Measurements from ENCODE around the gene KCNC3. TPM values are rescaled to one million over a fixed set of nuclear protein-coding genes. Genes with fewer than 3 reads are reported as not detected.

Gene KCNC3
- total RNA-seq, 1 donor from 2014 or later, result 12.8 TPM

DNA sequence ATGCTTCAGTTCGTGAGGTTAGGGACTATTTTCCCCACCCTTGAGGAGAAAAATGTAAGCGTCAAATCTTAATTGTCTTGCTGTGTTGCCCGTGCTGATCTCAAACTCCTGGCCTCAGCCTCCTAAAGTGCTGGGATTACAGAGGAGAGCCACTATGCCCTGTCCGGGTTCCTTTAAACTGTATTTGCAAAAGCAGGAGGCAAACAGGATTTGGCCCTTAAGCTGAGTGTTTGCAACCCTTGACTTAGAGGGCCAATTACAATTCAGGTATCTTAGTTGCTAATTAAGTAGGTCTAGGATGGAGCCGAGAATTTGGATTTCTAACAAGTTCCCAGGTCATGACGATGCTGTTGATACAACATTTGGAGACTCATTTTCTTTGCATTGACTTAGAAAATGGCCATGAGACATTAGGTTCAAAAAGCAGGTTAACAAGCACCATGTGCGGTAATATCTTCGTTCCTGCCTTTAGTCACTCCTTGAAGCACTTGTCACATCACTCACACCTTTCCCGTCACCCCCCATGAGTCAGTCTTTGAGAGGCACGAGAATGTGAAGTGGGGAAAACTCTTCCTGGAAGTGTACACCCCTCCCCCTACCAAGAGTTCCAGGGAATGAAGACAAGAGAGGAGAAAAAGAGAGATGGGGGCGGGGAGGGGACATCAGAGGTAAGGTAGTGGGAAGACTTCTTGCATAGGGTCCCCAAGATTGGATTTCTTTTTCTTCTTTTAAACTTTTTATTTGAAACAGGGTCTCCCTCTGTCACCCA lies 33.7 kb upstream of the KCNC3 start:
- peak overlapping the region; percentile 80 for H3K27ac ChIP-seq
- H3K9me3 ChIP-seq, result no peaks in the 10 kb centered on the region
- peak overlapping the region; percentile 54 for H3K4me3 ChIP-seq
- ATAC-seq (peak; percentile 64), DNase-seq (peak; percentile 59)
- H3K27me3 ChIP-seq, result no peaks in the 10 kb centered on the region
- H3K36me3 ChIP-seq, result no peaks in the 10 kb centered on the region
- peaks cover 2% of the 10 kb centered on the region for H3K4me1 ChIP-seq
- intact Hi-C loops (cut with DNase I), result no loop called here
- TF ChIP-seq, protein P1, sequence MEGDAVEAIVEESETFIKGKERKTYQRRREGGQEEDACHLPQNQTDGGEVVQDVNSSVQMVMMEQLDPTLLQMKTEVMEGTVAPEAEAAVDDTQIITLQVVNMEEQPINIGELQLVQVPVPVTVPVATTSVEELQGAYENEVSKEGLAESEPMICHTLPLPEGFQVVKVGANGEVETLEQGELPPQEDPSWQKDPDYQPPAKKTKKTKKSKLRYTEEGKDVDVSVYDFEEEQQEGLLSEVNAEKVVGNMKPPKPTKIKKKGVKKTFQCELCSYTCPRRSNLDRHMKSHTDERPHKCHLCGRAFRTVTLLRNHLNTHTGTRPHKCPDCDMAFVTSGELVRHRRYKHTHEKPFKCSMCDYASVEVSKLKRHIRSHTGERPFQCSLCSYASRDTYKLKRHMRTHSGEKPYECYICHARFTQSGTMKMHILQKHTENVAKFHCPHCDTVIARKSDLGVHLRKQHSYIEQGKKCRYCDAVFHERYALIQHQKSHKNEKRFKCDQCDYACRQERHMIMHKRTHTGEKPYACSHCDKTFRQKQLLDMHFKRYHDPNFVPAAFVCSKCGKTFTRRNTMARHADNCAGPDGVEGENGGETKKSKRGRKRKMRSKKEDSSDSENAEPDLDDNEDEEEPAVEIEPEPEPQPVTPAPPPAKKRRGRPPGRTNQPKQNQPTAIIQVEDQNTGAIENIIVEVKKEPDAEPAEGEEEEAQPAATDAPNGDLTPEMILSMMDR (IDR thresholded peaks at IDR 0.05), result no peak

DNA sequence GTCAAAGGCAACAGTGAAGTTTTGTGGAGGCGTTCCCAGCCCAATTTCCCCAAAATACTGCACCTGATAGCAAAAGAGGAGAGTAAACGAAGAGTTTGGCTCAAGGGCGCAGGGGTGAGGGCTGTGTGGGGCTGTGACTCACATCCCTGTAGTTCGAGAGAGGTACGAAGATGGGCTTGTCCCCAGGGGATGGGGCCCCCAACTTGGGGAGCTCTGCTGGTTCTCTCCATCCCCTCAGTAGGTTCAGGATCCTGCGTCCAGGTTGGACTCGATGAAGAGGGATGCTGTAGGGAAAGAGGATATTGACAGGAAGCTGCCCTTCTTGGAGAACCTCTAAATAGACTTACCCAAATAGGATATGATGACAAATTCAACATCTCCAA lies 32.8 kb upstream of the KCNC3 start:
- intact Hi-C loops (cut with DNase I), result no loop called here
- TF ChIP-seq, protein P1 (IDR thresholded peaks at IDR 0.05), result no peak
- no peaks in the 10 kb centered on the region for H3K9me3 ChIP-seq
- DNase-seq (peak; percentile 61), ATAC-seq (no peak)
- H3K4me3 ChIP-seq, result peak overlapping the region; percentile 54
- no peaks in the 10 kb centered on the region for H3K27me3 ChIP-seq
- peaks cover 5% of the 10 kb centered on the region for H3K4me1 ChIP-seq
- no peaks in the 10 kb centered on the region for H3K36me3 ChIP-seq
- H3K27ac ChIP-seq, result peak overlapping the region; percentile 80

DNA sequence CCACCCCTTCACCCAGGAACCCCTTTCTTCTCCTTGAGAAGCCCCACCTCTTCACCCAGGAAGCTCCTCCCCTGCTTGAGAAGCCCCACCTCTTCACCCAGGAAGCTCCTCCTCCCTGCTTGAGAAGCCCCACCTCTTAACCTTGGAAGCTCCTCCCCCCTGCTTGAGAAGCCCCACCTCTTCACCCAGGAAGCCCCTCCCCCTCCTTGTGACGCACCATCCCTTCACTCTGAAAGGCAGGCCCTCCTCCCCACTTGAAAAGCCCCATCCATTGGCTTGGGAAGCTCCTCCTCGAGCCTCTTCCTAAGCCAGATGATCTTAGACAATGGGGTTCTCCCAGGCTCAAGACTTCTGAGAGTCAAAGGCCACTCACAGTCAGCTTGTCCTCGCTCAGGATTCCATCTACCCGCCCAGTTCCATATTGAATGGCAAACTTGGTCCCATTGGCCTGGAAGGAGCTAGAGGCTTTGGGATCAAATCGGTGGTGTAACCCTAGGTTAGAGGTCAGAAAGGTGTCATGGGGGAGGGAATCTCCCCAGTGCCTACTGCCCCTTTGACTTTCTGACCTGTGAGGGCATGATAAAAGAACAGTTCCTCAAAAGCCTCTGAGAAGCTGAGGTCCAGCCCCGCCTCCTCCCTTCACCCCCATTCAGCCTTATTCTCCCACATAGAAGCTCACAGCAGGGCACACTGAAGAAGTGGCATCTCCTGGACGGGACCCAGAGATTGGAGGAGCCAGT lies 32.3 kb upstream of the KCNC3 start:
- intact Hi-C loops (cut with DNase I), result no loop called here
- Histone ChIP-seq H3K4me3 (peak overlapping the region; percentile 54), H3K27ac (peak overlapping the region; percentile 24), H3K4me1 (peaks cover 5% of the 10 kb centered on the region), H3K27me3 (no peaks in the 10 kb centered on the region), H3K9me3 (no peaks in the 10 kb centered on the region), H3K36me3 (no peaks in the 10 kb centered on the region)
- TF ChIP-seq, protein P1 (IDR thresholded peaks at IDR 0.05), result no peak
- peak; percentile 33 for ATAC-seq
- peak; percentile 86 for DNase-seq

DNA sequence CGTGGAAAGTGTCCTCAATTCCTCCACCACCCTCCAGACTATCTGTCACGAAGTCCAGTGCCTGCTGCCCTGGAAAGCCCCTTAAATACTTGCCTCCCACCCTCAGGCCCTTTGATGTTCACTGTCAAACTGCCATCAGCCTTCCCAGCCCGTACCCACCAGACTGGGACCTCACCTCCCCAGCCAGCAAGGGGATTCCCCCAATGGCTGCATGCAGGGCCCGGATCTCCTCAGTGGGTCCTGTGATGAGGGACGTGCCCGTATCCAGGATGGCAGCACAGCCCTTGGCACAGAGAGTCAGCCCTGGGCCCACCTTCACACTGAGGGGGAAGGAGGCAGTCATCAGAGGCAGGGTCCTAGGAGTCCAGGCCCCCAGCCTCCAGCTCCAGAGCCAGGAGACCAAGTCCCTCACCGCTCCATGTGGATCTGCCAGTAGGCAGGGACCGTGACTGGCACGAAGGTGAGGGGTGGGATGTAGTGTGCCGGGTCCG lies 30.2 kb upstream of the KCNC3 start:
- ATAC-seq, result no peak
- DNase-seq, result peak; percentile 59
- TF ChIP-seq, protein P1 (IDR thresholded peaks at IDR 0.05), result no peak
- Histone ChIP-seq H3K27ac (peak overlapping the region; percentile 80), H3K4me3 (no peak overlapping the region), H3K27me3 (no peaks in the 10 kb centered on the region), H3K4me1 (peaks cover 5% of the 10 kb centered on the region), H3K36me3 (no peaks in the 10 kb centered on the region), H3K9me3 (no peaks in the 10 kb centered on the region)
- intact Hi-C loops (cut with DNase I), result no loop called here

DNA sequence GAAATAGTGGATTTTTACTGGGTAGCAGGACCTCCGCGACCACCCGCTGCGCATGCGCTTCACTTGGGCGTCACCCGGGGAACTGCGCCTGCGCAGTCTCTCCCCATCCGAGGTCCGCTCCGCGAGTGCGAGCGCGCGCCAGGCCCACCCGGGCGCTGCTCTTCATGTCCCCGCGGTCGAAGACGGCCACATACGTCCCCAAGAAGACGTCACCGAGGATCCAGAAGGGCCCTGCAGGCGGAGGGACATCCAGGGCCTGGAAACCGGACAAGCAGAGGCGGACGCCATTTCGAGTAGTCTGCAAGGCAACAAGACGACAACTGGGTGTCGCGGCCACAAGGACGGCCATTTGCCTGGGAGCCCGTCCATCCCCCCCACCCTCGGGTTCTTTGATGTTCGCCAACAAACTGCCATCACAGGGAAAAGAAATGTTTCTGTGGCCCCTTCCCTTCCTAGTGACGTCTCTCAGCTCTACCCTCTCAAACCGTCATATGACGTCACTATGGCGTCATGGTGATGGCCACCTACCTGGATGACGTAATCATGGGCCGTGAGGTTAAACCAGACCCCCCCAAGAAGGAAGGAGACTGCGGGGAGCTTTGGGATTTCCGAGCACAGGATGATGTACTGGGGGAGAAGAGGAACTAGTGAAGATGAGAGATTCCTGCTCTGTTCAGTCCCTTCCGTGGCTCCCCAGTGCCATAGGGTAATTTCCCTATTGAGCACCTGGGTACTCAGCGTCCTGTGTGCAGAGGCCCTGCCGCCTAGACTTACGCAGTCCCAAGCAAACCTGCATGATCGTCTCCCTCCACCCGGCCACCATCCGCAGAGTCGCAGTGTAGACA lies 29.5 kb upstream of the KCNC3 start:
- TF ChIP-seq, protein P1 (IDR thresholded peaks at IDR 0.05), result no peak
- intact Hi-C loops (cut with DNase I), result no loop called here
- Histone ChIP-seq H3K9me3 (no peaks in the 10 kb centered on the region), H3K27ac (peak overlapping the region; percentile 80), H3K4me3 (peak overlapping the region; percentile 56), H3K27me3 (no peaks in the 10 kb centered on the region), H3K36me3 (no peaks in the 10 kb centered on the region), H3K4me1 (peaks cover 5% of the 10 kb centered on the region)
- ATAC-seq (no peak), DNase-seq (peak; percentile 84)

All from upper lobe of right lung (tissue), 1 donor.